8988T (cell line): ENCODE results near the gene P2RX1.
A peak's percentile ranks its signal among the peaks of the same experiment; 100 is the strongest.

Experiments used
- DNase-seq: peaks from one replicate; pipeline ENCODE4 v3.0.0; 2011

Gene P2RX1

DNA sequence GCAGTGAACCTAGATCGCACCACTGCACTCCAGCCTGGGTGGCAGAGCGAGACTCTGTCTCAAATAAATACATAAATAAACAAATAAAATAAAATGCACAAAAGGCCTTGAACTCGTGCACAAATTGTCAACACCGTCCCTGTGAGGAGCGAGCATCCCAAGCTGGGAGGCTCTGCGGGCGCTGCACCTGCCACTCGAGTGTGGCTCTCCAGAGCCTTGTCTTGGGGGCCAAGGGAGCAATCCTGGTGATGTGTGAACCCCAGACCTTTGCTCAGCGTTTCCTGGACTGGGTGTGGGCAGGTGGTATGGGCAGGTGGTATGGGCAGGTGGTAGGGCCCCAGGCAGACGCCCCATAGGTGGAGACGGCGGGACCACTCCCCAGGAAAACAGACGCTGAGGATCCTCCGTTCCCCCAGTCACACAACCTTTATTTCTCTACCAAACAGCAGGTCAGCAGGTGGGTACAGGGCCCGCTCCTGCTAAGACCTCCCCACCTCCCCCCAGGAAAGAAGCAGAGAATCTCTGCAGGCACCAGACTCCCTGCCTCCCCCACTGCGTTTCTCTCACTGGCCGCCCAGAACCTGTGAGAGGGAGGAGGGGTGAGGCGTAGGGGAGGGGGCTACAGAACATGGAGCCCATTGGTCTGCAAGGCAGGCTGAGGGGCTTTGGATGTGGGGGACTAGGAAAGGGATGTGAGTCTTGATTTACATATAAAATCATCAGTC lies 7.4 kb upstream of the P2RX1 start:
- DNase-seq, result no peak

DNA sequence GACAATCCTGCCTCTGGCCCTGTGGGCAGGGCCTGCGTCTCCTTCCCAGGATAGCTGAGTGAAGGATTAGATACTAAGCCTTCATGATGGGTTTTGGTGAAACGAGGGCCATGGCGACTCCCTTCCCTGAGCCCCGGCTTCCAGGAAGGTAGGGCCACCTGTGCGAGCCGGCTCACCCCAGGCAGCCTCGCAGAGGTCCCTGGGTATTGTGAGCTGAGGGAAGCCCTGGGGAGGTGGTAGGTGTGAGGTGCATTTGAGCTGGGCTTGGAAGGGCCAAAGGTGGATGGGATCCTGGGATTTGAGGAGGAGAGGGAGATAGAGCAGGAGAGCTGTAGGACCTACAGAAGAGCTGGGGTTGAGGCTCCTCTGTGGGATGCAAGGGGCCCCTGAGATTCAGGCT lies 6.5 kb upstream of the P2RX1 start:
- no peak for DNase-seq

DNA sequence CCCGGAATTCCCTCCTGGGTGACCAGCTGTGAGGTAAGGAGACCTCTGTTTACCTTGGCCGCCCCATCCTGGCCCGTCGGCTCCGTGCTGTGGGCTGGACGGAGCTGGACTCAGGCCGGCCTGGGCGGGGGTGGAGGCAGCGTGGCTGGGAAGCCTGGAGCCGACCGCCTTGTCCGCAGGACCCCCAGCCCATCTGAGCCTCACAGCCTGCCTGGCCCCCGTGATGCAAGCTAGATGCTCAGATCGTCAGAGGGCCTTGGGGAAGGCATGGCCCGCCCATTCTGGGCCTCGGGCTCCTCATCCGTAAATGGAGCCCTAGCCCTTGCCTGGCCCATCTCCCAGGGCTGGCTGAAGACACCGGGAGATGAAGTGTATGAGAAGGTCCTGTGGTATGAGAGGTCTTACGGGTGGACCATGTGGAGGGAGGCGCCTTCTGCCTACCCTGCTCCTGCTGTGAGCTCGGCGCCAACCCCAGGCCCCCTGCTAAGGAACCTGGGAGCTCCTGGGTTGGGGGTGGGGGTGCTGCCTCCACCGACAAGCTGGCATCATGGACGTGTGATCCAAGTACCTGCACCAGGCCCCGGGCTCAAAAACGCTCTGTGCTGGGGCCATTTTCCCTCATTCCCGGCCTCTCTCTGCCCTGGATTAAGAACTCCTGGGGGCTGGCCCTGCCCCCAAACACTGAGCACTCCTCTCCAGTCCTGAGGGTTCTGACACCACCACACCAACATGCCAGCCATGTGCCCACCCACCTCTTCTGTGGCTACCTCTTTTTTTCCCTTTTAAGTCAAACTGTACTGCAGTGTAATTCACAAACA lies 5.4 kb upstream of the P2RX1 start:
- DNase-seq, result no peak

DNA sequence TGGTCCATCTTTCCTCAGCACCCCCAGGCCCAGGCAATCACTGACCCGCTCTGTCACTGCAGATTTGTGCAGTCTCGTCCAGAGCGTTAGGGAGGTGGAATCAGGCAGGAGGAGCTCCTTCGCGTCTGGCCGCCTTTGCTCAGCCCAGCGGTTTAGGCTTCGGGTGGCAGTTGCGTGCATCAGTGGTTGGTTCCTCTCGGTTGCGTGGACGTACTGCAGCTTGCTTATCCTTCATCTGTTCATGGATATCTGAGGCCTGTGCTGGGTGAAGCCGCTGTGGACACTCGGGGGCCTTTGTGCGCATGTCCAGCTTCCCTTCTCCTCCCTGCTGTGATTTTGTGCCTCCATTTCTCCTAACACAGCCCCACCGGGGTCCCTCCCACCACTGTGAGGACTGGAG lies 4.7 kb upstream of the P2RX1 start:
- DNase-seq, result no peak

DNA sequence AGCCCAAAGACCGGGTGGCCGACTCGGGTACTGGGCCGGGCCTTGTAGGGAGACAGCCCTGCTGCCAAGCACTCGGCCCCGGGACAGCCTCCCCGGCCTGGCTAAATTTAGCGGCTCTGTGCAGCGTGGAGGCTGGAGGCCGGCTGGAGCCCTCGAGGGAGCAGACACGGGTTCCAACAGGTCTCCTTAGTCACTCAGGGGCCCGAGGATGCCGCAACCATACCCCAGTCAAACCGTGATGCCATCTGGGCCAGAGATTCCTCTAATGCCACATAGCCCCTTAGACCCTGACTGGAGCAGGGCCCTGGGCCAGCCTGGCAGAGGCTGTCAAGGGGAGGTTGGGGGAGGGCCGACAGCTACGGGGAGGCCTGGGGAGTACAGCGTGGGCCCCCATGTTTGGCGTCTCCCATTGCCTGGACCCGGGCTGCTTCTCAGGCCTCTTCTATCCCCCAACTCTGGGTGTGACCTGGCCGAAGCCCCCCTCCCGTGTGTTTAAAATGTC lies 2.9 kb upstream of the P2RX1 start:
- DNase-seq, result no peak

DNA sequence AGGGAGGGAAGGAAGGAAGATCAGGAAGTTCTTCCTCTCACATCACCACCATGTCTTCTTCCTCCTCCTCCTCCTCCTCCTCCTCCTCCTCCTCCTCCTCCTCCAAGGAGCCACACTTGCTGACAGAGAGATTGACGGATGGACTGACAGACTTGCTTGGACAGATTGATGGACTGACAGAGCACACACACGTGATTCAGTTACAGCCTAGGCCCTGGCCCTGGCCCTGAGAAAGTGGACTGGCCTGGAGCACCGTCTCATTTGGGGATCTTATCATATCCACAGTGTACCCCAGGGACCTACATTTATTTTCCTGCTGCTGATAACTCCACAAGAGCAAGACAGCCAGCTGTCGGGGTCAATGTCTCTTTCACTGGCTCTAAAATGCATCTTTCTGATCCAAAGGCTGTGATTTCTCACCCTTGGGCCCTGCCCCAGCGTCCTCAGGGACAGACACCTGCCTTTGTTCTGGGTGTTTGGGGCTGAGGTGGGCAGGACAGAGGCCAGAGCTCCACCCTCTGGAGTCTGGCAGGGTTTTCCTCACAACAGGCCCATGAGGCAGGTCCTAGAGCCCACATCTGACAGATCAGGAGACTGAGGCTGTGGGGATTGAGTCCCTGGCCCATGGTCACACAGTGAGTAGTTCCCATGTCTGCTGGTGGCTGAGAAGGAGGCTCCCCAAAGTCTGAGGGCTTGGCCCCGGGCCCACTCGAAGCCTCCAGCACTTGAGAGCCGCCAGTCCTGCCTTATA lies 2.3 kb upstream of the P2RX1 start:
- peak; percentile 51 for DNase-seq

DNA sequence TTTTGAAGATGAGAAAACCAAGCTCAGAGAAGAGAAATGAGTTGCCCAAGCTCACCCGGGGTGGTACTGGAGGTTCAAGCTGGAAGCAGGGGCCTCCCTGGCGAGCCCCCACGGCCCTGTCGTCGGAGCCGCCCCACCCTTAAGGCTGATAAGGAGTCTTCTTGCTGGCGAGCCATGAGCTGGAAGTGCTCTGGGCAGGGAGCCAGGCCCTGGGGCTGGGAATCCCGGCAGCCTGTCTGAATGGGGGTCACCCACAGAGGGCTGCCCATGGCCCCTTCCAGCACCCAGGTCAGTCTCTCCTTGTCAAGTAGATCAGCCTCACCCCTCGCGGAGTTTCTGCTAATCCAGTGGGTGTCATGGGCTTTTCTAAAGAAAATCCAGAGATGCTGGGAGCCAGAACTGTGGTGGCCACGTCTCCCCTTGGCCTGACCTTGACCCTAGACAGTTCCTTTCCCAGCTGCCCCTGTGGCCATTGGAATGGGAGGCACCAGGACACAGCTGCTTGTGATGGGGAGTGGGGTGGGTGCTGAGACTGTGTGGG lies 1.2 kb upstream of the P2RX1 start:
- no peak for DNase-seq

DNA sequence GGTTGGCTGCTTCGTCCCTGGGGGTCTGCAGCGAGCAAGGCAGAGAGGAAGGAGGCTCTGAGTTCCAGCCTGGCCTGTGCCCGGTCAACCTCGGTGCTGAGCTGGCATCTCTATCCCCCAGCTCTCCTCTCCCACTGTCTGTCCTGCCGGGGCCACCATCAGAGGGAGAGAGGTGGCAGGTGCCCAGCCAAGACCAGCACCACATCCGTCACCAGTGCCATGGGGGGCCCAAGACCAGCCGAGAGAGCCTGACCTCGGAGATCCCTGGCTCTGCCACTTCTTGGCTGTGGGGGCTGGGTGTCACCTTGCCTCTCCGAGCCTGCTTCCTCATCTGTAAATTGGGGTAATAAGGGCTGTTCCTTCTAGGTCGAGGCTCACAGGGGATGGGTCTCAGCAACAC lies 560 bp upstream of the P2RX1 start:
- DNase-seq, result no peak

DNA sequence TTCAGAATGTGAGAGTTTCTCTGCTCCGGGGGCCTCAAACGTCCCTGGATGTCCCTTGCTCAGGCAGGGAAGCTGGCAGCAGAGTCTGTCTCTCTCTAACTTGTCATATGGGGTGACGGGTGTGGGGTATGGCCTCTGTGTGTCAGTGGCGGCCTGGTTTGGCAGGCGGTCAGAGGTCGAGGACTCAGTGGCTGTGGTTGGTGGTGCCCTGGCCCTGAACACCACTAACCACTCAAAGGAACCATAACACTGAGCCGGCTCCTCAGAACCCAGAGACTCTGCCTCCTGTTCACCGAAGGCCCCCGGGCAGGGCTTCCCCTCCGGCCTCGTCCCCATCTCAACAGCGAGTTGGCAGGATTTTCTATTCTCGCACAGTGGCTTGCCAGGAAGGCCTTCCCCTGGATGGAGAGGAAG lies 677 bp downstream of the P2RX1 start:
- no peak for DNase-seq

DNA sequence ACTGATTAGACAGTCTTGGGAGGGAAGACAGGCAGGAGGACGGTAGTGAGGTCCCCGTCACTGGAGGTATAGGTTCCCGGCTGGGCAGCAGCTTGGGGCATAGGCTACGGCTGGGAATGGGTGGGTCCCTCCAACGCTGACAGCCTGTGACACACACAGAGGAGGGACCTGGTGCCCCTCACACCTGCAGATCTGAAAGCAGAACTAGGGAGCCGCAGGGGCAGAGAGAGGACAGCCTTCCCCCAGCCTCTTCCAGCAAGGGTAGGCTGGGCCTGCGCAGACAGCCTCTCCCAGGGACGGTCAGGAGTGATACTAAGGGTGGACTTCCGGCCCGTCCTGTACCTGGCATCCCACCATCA lies 2.0 kb downstream of the P2RX1 start:
- DNase-seq, result no peak

DNA sequence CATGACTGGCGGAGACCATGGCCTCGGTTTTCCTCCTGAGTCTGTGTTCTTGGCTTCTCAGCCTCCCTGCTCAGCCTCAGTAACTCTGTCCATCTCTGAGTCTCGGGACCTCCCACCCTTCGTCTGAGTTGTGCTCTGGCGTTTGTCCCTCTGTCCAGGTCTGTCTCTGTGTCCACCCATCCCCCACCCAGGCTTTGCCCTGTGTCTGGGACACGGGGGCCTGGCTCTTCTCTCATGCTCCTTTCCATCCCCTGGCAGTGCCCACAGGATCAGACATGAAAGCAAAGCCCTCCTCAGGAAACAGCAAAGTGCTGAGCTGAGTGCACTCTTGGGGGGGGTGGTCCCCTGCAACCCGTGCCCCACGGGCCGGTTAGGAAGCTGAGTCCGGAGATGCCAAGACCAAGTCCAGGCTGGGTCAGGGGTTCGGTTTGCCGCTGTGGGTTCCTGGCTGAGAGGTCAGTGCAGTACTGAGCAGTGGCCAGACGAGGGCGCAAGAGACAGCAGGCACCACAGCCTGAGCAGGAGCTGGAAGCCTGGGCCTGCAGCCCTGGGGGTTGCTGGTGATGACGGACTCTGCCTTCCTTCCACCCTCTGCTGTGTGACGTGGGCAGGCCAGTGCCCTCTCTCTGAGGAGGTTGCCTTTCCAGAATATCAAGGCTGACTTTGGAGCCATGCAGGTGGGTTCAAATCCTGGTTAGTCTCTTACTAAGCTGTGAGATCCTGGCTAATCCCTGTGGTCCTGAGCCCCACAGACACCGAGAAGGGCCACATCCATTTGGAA lies 2.5 kb downstream of the P2RX1 start:
- peak; percentile 79 for DNase-seq

DNA sequence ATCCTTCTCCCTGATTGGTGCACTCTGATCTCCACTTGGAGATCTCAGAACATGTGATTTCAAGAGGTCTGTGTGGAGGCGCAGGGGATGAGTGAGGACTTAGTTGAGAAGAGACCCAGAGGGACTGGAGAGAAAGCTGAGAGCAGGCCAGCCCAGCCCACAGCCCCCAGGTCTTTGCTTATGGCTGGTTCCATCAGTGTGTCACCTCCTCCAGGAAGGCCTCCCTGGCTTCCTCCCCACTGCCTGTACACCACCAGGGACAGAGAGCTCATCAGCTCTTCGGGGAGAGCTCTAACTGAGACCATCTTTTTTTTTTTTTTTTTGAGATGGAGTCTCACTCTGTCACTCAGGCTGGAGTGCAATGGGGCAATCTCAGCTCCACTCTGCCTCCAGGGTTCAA lies 3.4 kb downstream of the P2RX1 start:
- DNase-seq, result no peak

DNA sequence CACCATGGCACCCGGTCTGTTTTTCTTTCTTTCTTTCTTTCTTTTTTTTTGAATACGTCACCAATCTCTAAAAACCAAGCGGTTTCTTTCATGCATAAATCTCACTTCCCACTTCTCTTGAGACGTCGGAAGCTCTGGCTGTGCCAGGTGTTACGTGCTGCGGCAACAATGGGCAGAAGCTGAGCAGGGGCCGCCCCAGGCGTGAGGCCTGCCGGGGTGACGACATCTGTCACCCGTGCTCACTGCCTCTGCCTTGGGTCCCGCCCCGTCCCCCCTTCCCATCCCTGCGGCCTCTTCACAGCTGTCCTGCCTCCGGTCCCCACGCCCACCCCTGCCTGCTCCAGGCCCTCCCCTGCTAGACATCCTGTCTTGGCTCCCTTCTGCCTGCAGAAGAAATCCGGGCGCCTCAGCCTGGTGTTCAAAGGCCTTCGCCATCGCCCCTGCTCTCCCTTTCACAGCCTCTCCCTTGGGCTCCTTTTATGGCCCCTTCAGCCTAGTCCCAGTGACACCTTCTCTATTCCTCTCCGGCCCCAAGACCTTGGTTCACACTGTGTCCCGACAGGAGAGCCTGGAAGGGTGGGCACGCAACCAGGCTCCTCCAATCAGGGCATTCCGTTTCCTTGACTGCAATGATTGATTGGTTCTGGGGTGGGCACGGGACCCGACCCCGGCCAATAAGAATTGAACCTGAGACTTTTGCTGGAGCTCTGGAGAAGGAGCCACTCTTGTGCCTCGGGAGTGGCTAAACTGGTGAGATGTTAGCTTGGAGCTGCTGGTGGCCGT lies 4.8 kb downstream of the P2RX1 start:
- no peak for DNase-seq

DNA sequence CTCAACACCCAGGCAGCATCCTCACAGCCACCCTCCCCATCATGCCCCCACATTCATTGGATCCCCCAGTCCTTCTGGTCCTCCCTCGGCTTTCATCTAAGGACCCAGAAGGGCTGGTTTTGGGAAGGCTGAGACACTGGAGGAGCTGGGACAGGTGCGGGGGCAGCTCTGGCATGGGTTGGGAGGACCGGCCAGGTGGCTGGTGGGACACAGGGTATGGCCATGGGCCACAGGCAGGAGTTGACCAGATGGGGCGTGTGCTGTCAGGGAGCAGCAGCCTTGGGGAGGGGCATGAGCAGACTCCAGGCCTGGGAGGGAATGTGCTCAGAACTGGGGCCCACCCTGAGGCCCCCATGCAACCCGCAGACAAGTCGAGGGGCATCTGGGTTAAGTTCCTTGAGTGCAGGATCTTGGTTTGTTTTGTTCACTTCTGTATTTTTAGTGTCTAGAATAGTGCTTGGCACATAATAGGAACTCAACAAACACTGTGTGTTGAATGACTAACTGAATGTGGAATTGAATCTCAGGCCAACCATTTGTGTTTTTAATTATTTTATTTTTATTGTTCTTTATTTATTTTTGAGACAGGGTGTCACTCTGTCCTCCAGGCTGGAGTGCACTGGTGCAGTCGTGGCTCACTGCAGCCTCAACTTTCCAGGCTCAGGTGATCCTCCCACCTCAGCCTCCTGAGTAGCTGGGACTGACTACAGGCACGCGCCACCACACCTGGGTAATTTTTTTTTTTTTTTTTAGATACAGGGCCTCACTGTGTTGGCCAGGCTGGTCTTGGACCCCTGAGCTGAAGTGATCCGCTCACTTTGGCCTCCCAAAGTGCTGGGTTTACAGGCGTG lies 5.6 kb downstream of the P2RX1 start:
- DNase-seq, result no peak

DNA sequence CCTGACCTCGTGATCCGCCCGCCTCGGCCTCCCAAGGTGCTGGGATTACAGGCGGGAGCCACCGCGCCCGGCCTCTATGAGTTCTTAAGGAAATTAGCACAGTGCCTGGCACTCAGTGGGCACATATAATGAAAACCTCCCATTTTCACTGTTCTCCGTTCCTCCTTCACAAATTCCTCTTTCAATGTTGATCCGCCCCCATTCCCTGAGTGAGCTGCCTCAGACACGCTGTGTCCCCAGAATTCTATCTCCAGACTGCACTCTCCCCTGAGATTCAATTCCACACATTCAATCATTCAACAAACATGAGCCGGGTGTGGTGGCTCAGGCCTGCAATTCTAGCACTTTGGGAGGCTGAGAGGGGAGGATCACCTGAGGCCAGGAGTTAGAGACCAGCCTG lies 7.0 kb downstream of the P2RX1 start:
- no peak for DNase-seq

DNA sequence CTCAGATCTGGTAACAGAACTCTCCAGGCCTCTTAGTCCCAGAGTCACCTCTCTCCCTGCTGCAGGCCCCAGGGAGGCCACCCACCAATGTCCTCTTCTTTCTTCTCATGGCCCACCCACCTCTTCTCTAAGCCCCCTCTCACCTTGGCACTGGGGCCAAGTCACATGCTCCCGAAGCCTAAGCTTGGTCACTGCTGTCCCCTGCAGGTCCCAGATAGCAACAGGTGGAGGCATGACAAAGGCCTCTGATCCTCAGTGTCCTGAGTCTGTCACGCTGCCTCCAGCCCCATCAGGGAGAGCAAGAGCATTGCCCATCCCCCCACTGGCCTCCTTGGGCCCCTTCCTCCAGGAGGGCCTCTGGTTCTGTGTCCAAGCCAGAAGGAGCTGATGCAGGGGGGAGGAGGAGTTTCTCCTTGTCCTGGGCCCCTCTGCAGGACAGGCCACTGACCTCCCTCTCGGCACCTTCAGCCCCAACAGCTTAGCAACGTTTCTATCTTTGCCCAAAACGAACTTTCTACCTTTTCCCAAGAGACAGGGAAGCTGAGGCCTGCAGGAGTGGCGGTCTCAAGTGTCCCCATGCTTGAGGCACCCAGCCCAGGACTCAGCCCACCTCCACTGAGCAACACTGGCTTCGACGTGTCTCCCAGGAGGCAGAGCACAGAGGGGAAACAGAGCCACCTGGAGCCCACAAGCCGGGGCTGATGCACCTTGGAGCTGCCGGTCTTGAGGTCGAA lies 8.6 kb downstream of the P2RX1 start:
- DNase-seq, result no peak

DNA sequence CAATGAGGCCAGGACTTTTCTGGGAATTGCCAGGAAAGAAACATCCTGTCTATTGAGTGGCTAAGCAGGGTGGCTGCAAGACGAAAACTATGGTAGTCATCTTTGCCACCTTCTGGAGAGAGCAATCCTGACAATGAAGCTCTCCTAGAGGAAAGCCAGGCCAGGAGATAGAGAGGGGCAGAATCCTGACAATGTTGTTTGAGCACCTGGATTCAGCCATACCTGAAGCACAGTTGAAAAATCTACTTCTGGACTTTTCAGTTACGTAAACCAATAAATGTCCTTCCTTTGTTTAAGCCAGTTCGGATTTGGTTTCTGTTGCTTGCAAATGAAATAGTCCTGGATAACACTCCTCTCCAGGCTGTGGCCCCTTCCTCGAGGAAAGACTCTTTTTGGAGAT lies 9.4 kb downstream of the P2RX1 start:
- DNase-seq, result no peak

DNA sequence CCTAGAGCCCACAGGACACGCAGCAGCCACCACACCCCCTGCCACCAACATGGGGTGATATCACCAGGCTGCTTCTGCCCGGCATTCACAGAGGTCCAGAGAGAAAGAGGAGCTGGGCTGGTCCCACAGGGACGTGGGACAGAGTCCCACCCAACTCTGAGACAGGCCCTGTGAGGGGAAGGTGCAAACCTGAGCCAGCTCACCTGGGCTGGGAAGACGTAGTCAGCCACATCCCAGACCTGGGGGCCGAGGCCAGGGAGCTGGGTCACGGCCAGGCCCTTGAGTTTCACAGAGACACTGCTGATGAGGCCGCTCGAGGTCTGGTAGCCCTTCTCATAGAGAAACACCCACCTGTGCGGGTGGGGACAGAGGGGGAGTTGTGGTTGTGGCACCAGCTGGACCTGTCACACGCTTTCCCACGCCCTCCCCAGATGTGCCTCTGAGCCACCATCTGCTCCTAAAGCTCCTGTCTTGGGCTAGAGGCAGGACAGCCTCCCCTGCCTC lies 11.2 kb downstream of the P2RX1 start:
- DNase-seq, result no peak

DNA sequence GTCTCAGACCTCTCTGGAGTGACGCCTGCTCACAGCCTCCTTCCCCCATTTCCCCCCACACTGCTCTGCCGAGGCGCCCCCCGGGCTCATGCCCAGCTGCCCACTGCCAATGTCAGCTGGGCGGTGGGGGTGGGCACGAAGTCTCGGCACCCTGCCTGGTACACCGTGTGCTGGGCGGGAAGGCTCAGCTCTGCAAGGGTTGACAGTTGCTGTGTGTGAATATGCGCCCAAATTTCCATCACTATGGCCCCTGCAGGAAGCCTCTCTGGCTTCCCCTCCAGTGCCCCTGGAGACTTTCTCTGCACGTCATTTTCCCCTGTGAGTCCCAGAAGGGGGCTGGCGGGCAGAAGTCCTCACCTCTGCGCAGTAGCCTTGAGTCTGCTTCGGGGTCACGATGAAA lies 11.8 kb downstream of the P2RX1 start:
- no peak for DNase-seq

DNA sequence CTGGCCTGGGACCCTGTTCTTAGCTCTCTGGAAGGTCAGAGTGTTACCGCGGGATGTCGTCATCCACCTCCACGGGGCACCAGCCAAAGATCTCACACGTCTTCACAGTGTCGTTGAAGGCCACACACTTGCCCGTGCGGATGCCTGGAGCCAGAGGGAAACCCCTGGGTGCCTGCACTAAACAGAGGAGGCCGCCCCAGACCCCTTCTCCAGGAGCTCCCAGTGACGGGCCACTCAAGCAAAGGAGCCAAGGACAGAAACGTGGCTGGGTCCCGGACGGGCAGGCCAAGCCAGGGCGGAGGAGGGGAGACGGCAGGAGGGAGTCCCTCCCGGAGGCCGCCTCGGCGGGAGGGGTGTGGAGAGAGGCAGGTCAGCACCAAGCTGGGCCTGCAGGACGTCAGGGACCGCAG lies 12.4 kb downstream of the P2RX1 start:
- DNase-seq, result no peak
